ENCODE results near the gene SLC22A23.

The SLC22A23 gene

DNA sequence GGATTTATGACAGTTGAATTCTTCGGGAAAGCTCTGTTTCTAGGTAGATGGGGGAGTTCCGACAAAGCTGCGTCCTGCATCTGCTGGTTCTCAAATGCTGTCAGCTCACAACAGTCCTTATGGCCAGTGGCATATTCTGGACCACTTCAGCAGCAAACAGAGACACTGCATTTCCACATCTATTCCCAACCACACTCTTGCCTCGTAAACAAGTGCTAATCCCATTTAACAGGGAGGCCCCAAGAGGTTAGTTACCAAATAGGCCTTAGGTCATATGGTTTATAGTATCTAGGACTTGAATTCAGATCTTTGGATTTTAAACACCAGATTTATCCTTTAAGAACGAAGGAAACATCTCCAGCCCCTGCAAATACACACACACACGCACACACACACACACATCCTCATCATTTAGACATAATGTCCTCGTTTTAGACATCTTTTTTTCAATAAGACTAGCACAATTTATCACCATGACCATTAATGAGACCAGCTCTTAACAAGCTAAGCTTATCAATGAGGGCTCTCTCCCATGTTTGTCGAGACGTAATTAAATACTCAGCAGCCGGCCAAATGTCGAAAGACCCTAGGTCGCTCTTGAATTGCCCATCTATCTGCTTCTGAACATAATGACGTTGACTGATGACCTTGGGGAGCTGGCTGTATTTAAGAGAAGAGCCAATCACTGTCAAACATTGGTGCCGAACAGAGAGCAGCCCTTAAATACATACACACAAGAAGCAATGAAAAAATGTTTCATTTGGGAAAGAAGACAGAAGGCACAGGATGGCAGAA, 113.6 kb downstream of the SLC22A23 start:
- DNase-seq (ENCODE audit: extremely low read depth, low read depth): no peak
- TF ChIP-seq, protein P1, sequence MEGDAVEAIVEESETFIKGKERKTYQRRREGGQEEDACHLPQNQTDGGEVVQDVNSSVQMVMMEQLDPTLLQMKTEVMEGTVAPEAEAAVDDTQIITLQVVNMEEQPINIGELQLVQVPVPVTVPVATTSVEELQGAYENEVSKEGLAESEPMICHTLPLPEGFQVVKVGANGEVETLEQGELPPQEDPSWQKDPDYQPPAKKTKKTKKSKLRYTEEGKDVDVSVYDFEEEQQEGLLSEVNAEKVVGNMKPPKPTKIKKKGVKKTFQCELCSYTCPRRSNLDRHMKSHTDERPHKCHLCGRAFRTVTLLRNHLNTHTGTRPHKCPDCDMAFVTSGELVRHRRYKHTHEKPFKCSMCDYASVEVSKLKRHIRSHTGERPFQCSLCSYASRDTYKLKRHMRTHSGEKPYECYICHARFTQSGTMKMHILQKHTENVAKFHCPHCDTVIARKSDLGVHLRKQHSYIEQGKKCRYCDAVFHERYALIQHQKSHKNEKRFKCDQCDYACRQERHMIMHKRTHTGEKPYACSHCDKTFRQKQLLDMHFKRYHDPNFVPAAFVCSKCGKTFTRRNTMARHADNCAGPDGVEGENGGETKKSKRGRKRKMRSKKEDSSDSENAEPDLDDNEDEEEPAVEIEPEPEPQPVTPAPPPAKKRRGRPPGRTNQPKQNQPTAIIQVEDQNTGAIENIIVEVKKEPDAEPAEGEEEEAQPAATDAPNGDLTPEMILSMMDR (IDR thresholded peaks at IDR 0.05; ENCODE audit: low read depth, low read length): no peak

DNA sequence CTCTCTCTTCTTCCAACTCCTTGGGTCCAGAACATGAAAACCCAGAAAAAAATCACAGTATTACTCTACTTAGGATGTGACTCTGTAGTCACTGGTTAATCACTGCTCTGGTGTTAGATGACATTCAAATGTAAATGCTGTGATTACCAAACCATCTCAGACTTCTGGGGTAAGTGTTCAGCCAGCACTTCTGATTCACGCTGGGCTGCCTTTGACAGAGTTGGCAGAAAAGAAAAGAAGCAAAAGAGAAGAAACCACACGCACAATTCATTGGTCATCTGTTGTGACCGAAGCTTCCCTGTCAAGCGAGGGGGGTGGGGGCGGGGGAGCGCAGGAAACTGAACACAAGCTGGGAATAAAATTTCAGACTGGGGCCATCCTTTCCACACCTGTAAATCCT, 115.4 kb downstream of the SLC22A23 start:
- no peak for DNase-seq (ENCODE audit: extremely low read depth, low read depth)
- TF ChIP-seq, protein P1 (IDR thresholded peaks at IDR 0.05; ENCODE audit: low read depth, low read length): no peak

DNA sequence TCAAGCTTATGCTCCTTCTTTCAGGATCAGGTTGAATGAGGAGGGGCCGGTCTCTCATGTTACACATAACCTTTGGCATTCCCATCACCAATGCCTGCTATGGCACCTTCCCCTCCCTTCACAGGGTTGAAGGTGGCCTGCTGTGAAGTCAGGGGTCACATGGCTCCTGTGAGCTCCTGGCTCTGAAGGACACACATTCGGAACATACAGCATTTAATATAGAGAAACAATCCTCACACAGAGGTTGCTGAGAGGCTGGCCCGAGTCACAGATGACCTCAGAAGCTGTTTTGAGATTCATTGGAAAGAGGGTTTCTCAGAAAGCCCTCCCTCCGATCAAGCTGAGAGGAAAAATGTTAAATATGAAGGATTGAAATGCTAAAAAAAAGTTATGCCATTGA, 116.0 kb downstream of the SLC22A23 start:
- no peak for DNase-seq (ENCODE audit: extremely low read depth, low read depth)
- TF ChIP-seq, protein P1 (IDR thresholded peaks at IDR 0.05; ENCODE audit: low read depth, low read length): no peak

DNA sequence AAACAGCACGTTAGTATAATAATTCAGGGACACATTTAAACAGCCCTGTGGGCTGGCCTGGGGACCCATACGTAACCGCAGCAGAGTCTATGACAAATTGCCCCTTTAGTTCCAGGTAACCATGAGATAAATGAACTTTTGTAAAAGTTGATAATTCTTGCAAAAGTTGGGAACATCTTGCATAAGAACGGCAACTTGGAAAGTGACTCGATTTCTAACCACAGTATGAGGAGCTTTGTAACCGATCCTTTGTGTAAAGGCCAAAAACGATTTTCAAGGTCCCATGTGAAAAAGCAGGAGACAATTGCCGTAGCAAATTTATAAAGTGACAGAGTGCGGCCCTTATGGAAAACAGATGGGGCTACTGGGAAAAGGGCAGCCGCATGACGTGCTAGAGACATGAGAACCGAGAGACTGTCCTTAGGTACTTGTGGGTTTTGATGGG, 116.5 kb downstream of the SLC22A23 start:
- DNase-seq (ENCODE audit: extremely low read depth, low read depth): no peak
- TF ChIP-seq, protein P1 (IDR thresholded peaks at IDR 0.05; ENCODE audit: low read depth, low read length): no peak

DNA sequence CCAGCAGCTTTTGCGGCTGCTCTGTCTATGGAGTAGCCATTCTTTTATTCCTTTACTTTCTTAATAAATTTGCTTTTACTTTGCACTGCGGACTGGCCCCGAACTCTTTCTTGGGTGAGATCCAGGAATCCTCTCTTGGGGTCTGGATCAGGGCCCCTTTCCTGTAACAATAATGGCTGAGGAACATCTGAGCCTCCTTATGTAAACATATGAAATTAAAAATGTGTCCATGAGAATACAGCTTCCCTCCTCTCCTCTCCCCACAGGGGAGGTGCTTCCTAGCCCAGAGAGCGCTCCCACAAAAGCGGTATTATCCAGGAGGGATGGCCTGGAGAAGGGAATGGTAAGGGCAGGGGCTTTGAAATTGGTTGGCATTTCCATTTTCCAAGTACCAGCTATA, 117.0 kb downstream of the SLC22A23 start:
- DNase-seq (ENCODE audit: extremely low read depth, low read depth): no peak
- TF ChIP-seq, protein P1 (IDR thresholded peaks at IDR 0.05; ENCODE audit: low read depth, low read length): no peak

DNA sequence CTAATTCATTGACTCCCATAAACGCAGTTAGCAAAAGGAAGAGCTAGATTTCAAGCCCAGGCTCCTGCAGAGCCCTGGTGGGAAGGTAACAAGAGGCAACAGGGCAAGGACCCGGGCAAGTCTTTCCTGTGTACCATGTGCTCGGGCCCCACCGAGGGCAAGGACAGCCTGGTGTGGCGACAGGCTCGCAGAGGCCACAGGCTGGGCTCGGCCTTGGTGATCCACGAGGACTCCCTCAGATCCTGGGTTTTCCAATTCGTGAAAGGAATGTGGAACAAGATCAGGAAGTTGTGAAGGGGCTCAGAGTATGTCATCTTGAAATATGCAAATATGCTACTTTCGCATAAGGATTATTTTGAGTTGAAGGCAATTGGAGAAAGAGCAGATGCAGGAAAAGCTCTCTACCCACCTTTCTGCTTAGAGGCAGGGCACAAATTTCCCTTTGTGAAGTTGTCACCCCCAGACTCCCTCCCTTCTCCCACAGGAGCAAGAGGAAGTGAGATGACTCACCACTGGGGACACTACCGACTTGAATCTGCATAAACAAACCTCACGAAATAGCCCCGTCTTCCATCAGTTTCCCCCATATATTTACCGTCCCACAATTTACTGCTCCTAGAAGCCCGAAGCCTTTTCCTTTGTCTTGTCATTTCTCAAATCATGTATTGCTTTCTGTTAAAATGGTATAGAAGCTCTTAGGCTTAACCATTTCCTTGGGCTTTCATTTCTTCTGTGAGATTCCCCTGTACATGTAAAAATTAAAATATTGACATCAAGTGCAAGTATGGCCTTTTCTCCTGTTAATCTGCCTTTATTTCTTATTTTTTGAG, 119.1 kb downstream of the SLC22A23 start:
- no peak for DNase-seq (ENCODE audit: extremely low read depth, low read depth)
- TF ChIP-seq, protein P1 (IDR thresholded peaks at IDR 0.05; ENCODE audit: low read depth, low read length): no peak

All from AG09319 (cell line).